ENCODE results near the gene GPR171.

DNA sequence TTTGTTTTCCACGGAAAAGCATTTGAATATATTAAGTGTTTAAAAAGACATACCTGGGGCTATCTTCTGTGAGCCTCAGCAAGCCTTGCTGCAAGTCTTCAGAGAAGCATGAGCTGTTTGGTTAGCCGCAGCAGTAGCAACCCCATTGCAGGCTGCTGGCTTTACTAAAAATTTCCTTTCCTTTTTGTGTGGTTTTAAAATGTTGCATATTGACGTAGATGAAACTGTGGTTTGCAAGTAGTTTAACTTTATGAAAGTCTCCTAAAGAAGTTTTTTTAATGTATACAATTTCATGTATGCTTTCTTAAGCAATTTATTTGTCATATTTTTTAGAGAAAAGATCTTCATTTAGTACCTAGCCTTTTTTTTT, at the start of gene GPR171:
- TF ChIP-seq, protein P1, sequence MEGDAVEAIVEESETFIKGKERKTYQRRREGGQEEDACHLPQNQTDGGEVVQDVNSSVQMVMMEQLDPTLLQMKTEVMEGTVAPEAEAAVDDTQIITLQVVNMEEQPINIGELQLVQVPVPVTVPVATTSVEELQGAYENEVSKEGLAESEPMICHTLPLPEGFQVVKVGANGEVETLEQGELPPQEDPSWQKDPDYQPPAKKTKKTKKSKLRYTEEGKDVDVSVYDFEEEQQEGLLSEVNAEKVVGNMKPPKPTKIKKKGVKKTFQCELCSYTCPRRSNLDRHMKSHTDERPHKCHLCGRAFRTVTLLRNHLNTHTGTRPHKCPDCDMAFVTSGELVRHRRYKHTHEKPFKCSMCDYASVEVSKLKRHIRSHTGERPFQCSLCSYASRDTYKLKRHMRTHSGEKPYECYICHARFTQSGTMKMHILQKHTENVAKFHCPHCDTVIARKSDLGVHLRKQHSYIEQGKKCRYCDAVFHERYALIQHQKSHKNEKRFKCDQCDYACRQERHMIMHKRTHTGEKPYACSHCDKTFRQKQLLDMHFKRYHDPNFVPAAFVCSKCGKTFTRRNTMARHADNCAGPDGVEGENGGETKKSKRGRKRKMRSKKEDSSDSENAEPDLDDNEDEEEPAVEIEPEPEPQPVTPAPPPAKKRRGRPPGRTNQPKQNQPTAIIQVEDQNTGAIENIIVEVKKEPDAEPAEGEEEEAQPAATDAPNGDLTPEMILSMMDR (IDR thresholded peaks at IDR 0.05) = no peak
- no peak for TF ChIP-seq POLR2A (IDR thresholded peaks at IDR 0.05)

Data from right lobe of liver (tissue), 4 donors.